ENCODE results near the gene PRKAG3.

GRCh38 chr2:218856896-218857243 lies 25.3 kb upstream of the PRKAG3 start:
- no peak for TF ChIP-seq CTCF (IDR thresholded peaks at IDR 0.05)
- no peak for TF ChIP-seq POLR2A (IDR thresholded peaks at IDR 0.05)
